Nucleus accumbens (tissue), 56 donors: ENCODE results near the gene STXBP1.

ENCODE experiments used
- DNase-seq, 56 donors: peaks; one replicate each; lab custom pipeline; 2025; lab: John Stamatoyannopoulos, UW

STXBP1 gene

DNA sequence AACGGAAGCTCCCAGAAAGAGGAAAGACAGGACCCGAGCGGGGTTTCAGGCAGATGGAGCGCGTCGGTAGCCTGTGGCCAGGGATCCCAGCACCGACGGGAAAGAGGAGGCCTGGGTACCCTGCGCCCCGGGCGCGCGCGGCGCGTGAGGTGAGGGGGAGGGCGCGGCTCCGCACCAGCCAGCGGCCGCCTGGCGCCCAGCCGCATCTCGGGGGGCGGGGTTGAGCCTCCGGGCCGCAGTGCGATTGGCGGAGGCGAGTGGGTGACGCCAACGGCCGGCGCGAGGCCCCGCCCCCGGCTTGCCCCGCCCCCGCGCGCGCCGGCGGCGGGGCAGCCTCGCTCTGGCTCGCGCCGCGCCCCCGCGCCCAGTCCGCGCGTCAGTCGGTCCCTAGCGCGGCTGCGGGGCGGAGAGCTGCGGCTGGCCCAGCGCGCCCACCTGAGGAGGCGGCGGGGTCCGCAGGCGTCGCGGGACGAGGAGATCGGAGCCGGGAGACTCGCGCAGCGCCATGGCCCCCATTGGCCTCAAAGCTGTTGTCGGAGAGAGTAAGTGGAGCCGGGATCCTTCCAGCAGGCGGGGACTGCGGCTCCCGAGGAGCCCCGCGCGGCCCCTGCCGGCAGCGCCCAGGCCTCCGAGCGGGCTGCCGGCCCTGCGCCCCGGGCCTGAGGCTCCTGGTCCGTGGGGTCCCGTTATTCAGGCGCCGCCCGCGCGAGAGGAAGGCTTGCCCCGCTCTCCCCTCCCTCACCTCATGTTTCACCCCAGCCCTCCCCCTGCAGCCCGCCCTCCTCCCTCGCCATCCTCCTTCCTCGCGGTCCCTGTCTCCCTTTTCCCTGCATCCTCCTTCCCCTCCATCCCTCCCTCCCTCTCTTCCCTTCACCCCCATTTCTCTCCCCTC is at the start of gene STXBP1:
Gene STXBP1 (plus strand): TSS at position 379 of the 892 bp plus-strand sequence. CDS start 127 bp downstream, at position 506.
- DNase-seq: peak; percentile 25 to 94 (median 83)

GRCh38 chr9:127562279-127562796 is 49.7 kb upstream of the STXBP1 start:
- DNase-seq: no peak

DNA sequence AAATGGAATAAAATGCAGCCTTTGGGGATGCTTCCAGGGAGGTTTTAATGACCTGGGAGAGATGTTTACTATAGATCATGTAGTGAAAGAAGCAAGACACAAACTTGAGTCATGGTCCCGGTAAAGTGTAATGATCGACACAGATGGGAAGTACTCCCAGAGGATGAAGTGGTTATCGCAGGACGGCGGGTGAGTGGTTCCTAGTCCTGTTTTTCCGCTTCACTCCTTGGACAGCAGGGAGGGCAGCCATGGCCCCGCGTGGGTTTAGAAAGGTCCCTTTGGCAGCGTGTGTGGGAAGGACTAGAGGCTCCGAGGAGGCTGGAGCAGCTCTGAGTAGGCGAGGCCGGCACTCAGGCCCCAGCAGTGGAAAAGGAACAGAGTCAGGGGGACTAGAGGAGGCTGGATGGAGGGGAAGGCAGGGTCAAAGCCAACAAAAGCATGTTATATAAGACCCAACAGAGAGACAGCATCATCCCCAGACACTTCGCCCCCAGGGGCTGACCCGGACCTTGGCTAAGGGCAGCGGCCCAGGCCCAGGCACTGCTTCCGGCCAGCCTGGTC is 49.2 kb upstream of the STXBP1 start:
- no peak for DNase-seq

- DNase-seq: no peak
Observed at GRCh38 chr9:127563579-127563978, 48.5 kb upstream of the STXBP1 start.

DNA sequence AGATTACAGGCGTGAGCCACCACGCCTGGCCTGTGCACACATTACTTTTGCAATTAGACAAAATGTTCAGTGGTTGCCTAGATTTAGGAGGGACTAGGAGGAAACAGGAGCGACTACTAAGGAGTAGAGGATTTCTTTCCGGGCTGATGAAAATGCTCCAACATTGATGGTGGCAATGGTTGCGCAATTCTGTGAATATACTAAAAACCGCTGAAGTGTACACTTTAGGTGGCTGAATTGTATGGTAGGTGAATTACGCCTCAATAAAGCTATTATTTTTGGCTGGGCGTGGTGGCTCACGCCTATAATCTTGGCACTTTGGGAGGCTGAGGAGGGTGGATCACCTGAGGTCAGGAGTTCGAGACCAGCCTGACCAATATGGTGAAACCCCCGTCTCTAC is 46.8 kb upstream of the STXBP1 start:
- no peak for DNase-seq

- no peak for DNase-seq
Observed at GRCh38 chr9:127566351-127567001, 45.6 kb upstream of the STXBP1 start.

DNA sequence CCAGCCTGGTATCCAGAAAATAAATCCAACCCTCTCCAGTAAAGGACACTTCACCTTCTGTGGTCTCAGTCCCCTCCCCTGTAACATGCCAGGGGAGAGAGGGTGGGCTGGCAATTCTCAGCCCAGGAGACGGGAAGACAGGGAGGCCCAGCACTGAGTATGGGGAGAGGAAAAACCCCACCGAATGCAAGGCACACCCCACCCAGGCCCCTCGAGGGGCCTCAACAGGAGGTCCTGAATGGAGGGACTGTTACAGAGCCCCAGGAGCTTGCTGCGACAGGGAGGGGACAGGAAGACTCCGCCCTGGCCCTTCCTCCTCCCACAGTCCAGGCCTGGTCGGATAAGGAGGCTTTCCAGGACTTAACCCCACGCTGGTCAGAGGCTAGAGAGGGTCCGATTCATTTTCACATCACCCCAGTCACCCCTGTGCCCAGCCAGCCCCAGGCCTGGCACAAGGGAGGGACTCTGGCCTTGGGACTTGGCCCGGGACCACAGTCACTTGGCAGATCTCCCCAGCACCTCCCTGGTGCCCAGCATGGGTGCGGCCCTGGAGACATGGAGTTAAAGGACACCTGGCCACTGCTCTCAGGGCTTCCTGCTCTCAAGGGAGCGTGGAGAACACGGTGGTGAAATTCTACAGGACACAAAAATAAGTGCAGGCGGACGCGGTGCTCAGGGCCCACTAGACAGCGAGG is 44.9 kb upstream of the STXBP1 start:
- no peak for DNase-seq

DNA sequence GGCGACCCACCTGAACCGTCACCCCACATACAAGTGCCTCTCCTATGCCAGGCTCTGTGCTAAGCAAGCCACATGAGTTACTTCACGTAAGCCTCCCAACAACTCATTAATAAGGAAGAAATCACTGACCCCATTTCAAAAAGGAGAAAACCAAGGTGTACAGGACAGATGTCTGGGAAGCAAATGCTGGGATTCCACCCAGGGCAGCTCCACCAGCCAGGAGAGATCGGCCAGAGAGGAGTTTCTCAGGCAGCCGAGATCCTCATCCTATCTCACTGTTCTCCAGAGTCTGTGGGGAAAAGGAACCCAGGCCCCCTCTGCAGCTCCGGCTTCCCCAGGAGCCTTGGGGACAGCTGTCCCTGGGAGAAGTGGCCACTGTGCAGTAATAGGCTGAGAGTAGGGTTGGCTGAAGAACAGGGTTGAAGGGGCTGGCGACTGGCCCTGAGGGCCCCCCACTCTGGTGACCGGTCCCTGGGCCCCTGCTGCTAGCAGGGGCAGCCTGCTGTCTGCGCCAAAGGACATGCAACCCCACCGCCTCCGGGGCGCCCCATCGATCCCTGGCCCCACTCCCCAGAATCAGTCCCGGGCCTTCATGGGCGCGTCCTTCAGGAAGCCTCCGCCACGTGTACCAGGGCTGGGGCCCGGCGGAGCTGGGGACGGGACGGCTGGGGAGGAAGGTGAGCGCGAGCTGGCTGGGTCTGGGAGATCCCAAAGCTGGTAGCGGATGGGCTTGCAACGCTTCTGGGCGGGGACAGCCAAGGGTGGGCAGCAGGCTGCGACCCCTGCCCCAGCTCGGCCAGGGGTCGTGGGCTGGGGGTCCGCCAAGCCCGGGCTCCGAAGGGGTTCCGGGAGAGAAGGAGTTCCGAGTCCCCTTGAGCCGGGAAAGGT is 44.1 kb upstream of the STXBP1 start:
- DNase-seq: no peak

DNA sequence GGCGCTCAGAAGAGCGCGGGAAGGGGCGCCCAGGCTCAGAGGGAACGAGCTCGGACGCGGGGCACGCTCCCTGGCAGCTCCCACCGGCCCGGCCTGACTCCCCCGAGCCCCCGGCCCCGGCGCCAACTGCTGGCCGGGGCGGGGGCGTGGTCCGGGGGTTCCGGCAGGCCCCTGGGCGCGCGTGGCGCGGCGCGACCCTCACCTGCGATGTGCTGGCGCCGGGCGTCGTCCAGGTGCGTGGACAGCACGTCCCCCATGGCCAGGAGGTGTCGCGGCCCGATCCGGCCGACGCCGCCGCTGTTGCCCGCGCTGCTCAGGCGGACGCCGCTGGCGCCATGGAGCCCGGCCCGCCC is 43.5 kb upstream of the STXBP1 start:
- no peak for DNase-seq

DNA sequence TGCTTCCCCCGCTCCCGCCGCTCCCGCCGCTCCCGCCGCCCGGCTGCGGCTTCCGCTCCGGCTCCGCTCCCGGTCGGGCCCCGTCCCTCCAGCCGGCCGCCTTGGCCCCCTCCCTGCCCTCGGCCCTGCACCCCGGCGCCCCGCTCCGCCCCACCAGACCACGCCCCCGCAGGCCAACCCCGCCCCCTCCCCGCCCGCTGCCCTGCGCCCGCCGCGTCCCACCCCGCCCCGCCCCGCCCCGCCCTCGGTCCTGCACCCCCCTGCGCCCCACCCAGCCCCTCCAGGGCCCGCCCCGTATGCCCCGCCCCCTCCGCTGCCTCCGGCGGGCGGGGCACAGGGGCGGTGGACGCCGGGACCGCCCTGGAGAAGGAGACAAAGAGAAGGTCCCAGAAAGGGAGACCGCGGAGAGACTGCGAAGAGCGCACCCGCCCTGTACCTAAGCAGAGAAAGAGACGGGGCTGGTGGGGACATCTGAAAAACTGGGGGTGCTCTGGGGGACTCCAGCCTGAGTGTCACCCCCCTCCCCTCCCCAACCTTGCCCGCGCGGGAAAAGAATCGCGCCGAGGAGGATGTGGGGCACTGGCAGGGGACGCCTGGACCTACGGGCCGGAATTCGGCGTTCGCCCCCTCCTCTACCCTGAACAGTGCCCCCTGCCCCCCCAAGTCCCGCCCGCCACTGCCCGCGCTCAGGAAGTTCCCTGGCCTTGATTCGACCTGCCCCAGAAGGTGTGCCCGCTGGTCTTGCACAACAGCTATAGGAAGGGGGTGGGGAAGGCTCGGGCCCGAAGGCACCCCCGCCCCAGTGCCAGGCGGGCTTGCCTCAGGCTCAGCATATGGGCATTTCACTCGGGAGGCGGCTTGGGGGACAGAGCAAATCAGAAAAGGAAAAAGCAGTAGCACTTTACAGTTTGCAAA is 42.8 kb upstream of the STXBP1 start:
- peak in 37 of 56 donors; percentile 14 to 81 (median 40) for DNase-seq

DNA sequence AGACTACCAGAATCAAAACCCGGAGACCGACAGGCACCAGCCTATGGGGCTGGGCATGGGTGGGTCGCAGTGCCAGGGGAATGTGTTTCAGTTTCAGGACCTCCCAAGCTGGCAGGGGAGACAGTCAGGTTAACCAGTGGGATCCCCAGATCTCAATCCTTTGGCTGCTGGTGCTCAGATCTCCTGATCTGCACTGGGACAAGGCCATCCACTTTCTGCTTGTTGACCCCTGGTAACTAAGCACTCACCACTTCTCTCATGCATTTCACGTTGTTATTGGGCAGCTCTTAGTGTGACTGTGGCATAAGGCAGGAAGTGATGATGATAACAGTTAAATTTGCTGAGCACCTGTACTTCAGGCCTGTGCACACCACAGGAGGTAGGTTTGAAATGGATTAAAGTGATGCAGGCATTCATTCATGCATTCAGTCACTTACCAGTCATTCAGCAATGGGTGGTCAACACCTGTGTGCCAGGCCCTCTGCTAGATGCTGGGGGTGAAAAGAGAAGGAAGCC is 42.1 kb upstream of the STXBP1 start:
- no peak for DNase-seq

DNA sequence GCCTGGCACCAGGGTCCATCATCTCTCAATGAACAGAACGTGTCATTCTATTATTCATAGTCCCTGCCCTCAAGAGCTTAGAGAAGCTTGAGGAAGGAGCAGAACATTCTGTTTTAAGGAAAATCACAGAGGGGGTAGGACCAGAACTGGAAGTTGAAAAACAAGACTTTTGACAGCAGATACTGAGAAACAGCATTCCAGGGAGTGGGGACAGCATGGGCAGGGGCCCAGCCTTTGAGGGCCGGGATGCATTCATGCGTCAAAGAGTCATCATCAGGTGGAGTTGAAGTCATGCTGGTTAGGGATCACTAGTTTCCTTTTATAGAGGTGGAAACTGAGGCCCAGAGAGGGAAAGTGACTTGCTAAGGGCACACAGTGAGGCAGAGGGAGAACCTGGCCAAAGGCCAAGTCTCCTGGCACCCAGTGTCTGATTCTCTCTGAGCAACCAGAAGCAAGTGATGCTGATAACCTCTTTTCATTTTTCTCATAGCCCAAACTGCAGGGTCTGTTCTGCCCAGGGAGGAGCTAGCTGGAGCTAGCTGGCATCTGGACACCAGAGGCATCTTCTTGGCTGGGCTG is 41.5 kb upstream of the STXBP1 start:
- DNase-seq: peak in 2 of 56 donors; percentile 9 to 20

DNA sequence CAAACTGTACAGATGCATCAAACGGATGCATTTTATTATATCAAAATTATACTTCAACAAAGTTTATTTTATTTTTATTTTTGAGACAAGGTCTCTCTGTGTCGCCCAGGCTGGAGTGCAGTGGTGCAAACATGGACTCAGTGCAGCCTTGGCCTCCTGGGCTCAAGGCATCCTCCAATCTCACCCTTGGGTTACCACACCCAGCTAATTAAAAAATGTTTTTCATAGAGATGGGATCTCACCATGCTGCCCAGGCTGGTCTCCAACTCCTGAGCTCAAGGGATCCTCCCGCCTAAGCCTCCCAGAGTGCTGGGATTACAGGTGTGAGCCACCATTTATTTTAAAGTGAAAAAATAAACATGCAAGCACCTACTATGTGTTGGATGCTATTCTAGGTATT is 40.1 kb upstream of the STXBP1 start:
- DNase-seq: no peak

- DNase-seq: no peak
Observed at GRCh38 chr9:127572961-127573721, 38.9 kb upstream of the STXBP1 start.

- DNase-seq: peak in 5 of 56 donors; percentile 10 to 23 (median 15)
Observed at GRCh38 chr9:127574072-127574993, 37.7 kb upstream of the STXBP1 start.
